T follicular helper cell (primary cell): ENCODE results near the gene ST7.
A peak's percentile ranks its signal among the peaks of the same experiment; 100 is the strongest.
"Not testable (repeated sequence)": the region's sequence is repeated elsewhere in the genome, so short reads cannot be mapped to it uniquely, and the experiment has no call there.

ENCODE experiments used
- DNase-seq: peaks from one replicate; pipeline ENCODE4 v3.0.0-alpha.2; 2020; ENCODE audit warnings: low read depth

The ST7 gene

GRCh38 chr7:117095055-117095454 is 141.8 kb downstream of the ST7 start:
- DNase-seq = no peak

DNA sequence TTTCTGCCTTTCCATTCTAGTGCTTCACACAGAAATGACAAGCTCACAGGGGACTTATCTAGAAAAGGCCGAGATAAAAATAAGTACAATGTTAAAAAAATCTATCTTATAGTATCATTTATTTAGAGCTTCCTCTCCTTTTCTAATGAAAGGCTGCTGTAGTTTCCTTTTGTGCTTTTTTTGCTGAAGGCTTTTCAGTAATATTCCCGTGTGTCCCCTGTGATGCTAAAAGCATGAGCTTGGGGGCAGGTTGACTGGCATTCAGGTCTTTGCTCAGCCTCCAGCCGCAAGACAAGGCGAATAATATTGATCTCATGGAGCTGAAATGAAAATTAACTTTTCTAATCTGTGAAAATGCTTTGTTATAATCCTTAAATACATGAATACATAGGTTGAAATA is 143.0 kb downstream of the ST7 start:
- no peak for DNase-seq

- DNase-seq = no peak
These were observed 143.6 kb downstream of the ST7 start for GRCh38 chr7:117096942-117097341.

DNA sequence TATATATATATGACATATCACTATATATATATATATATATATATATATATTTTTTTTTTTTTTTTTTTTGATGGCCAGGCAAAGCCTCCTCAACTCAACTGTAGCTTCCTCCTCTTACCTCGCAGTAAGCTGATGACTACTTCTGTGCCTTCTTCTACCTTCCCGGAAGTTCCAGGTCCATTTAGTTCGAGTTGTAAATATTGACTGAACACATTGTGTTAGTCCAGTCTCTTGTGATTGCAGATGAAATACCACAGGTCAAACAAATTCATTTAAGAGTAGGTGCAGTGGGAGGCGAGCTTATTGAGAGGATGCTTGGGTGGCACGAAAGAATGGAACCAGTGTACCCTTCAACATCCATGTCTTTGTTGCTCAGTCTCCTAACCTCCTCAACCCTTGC is 144.6 kb downstream of the ST7 start:
- DNase-seq = no peak

GRCh38 chr7:117098457-117098856 is 145.2 kb downstream of the ST7 start:
- DNase-seq = no peak

DNA sequence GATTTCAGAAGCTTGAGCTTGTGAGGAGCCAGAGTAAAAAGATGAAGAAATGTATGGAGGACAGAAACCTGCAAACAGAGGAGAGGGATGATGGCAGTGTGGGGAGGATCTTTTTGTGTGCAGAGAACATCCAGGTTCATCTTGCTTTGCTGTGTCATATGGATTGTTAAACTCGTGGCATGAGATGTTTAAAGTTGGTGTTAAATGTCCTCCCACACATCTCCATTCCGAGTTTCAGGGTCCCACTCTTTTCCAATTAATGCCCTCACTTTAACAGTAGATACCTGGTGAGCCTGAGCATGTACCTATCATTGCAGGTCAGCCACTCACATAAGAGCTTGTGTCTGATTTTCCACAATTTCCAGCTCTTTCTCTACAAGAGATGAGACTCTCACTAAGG is 147.7 kb downstream of the ST7 start:
- DNase-seq = no peak

DNA sequence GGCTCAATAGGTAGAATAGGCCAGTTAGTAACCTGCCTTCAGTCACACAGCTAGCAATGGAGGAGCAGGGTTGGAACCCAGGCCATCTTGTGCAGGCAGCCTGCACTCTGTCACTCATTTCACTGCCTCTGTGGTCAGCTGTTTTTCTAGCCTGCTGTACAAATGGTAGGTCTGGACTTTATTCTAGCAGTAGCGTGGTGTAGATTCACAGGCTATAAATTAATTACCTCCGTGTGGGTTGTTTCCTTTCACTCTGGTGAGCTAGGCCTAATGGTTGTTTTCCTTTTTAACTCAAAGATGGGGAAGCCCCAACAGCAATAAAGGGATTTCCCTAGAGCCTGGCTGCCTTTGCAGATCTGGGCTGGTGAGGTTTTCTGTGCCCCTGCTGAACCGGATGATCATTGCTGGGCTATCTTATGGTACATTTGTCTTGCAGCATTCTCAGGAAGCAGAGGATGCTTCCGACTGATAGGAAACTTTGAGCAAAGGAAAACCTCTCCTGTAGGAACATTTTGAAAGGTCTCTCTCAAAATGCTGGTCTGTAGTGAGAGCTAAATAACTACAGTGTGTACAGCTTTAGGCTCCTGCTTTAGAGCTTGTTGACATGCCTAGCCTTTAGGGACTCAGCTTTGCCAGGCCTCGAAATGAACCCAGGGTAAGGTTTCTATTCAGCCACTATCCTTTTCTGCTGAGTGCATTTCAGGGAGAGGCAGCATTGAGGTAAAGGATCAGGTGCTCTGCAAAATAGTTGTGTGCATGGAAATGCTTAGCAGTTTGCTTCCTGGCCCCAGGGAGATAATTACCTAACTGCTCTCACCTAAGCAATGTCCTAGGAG is 157.4 kb downstream of the ST7 start:
- DNase-seq = no peak

DNA sequence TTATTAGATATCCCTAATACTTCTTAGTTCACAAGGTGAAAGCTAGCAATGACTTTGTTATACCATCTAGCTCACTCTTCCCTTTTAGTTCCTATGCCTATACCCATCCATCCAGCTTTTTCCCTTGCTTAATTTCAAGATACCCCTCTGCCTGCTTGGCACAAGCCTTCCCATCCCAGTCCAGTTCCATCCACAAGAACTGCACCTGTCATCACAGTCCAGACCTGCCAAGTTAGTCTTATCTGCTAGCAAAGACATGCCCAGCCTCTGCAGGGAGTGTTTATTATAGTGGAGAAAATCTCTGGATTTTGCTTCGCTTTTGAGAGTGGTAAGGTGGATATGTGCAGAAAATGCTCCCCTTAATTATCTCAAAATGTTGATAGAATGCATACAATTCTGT is 158.2 kb downstream of the ST7 start:
- DNase-seq = no peak

DNA sequence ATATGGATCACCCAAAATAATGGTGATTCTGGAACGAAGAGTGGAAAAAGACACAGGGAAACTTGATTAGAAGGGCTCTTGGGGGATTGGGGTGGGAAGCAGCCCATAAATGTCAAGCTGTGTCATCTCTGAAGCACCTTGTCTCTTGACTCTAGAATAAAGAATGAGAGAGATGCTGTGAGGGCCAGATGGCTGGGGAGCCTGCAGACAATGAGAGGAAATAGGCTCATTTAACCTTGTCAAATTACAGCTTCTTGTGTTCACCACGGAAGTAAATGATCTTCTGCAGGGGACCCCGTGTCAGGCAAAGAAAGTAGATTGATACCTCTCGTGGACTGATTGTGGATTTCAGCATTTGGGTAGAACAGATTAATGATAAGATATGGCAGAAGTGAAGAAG is 159.3 kb downstream of the ST7 start:
- no peak for DNase-seq

- DNase-seq = no peak
These were observed 160.6 kb downstream of the ST7 start for GRCh38 chr7:117113871-117114270.

DNA sequence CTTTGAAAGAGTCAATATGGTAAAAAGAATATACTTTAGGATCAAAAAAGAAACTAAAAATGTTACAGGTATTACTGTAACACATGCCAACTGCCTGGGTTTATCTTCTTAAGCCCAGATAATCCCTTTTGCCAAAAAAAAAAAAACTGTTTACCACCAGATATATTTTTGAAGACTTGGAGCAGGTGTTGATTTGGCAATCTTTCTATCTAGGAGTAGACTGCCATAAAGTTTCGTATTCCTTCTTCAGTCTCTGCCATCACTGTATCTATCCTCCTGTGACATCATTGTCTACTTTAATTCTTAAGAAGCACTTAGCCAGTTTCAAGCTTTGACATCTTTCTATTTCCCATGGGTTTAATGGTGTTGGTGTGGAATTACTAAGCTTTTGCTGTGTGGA is 161.0 kb downstream of the ST7 start:
- DNase-seq = no peak

DNA sequence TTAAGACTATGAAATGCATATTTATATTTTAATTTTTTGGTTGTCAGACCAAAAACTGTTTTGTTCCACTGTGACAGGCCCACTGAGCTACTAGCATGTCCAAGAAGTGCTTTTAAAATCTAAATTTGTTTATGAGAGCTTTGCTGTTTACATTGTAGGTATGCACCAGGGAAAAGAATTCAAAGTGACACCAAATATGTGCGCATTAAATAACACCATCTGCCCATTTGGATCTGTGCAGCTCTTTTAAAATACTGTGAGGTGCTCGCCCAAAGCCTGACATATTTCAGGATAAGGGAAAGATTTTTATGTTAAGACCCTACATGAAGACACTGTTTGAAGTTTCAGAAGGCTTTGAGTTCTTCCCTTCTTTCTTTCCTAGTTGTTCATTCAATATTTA is 162.9 kb downstream of the ST7 start:
- DNase-seq = no peak

DNA sequence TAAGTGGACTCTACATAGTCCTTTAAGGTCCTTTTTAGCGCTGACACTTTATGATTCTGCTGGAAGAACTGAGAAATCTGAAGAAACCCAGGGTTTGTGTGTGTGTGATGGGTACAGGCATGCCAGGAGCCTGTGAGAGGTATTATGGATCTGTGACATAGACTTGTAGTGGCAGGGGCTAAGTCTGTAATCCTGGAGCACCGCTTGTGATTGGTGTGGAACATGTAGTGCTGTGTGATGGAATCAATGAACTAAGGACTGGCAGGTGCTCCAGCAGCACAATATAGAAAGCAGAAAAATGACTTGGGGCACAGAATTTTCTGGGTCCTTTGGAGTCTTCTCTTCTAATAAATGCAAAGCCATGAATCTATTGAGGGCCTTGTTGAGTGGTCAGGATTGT is 163.9 kb downstream of the ST7 start:
- DNase-seq = no peak

DNA sequence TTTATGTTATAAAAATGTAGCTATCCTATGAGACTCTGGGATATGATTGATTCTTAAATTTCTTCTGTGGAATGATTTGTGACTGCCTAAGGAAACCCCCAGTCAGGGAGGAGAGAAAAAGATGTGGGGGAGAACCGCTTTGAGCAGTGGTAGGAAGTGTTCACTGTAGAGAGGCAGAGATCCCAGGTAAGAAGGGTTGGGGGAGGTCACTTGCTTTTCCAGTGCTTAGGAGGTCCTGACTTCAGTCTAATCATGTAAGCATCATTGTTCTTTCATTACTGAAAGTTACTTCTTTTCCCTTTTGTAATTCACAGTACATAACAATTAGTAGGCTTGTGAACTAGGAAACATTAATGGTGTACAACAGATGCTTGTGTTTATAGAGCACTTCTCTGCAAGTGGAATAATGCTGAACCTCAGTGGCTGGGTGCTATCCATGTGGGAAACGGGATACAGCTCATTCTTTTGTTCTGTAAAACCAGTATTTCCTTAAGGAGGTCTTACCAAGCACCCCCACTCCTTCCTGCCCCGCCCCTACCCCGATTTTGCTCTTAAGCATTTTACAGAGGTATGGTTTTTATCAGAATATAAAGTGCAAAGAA is 165.4 kb downstream of the ST7 start:
- DNase-seq = no peak

DNA sequence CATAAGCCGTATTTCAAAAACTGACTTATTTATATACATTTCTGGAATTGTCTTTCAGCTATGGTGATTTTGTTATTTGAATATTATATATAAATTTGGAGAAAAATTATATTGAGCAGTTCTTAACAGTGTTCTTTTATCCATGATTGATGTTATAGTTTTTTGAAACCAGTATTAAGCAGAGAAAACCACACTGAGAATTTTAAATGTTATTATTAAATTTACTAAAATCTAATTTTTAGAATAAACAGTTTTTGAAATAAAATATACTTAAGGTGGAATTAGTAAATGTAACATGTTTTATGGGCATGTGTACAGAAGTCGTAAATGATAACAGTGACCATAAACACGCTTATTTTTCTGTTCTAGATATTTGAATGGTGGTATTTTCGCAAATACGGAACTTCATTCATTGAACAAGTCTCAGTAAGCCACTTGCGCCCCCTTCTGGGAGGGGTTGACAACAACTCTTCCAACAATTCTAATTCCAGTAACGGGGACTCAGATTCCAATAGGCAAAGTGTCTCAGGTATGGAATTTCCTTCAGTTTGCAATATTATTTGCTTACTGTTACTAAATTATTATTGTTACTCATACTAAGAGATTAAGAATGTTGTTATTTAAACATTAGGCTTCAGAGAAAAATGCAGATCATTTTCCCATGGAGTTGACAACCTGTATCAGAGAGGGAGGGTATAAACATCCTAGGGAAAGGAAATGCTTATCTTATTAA is 166.1 kb downstream of the ST7 start:
- peak; percentile 64 for DNase-seq

GRCh38 chr7:117120321-117120720 is 167.0 kb downstream of the ST7 start:
- DNase-seq = not testable (repeated sequence)

DNA sequence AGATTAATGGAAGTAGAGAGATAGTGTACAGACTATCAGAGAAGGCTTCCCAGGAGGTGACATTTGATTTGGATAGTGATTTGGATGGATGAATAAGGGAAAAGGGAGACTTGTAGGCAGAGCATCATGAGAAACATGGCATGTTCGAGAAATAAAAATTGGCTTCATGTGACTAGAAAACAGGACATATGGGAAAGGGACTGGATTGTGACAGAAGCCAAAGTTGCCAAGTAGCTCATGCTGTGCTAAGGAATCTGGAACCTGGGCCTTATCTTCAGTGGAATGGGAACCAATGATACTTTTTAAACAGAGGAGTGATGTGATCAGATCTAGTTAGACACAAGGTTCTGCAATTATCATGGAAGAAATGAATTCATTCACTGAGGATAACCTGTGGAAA is 168.7 kb downstream of the ST7 start:
- DNase-seq = not testable (repeated sequence)

- no peak for DNase-seq
These were observed 169.2 kb downstream of the ST7 start for GRCh38 chr7:117122536-117122935.

- no peak for DNase-seq
These were observed 170.1 kb downstream of the ST7 start for GRCh38 chr7:117123311-117123926.

- no peak for DNase-seq
These were observed 171.4 kb downstream of the ST7 start for GRCh38 chr7:117124591-117125220.

- DNase-seq = no peak
These were observed 173.4 kb downstream of the ST7 start for GRCh38 chr7:117126676-117127075.

- DNase-seq = peak; percentile 25
These were observed 174.4 kb downstream of the ST7 start for GRCh38 chr7:117127585-117128168.
